Ramos (cell line): ENCODE results near the gene VSNL1.

Experiments used
- in situ Hi-C: fragments of 300-500 bp; cut with MboI; formaldehyde crosslinking; loops from one replicate; pipeline ENCODE4 v1.14.3; 2022; ENCODE audit warnings: low sequenced_read_pairs; ENCODE audit not compliant: unreplicated experiment

The VSNL1 gene

DNA sequence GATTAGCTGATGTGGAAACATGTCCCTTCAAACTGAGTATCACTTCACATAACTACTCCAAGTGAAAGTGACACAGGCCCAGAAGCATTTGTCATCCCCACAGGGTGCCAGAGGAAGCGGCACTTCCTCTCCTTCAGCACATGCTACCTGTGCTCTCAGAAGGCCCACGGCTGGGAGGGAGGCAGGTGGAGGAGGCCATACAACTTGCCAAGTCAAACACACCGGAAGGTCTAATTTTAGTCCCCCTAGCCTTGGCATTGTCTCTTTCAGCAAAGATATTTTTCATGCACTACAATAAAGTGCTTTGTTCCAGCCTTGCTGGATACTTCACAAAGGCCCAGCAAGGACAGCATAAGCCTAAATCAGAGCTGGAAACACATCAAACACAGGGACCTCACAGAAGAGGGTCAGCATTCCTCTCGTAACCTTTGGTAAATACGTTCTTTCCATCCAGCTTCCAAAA lies 38.0 kb downstream of the VSNL1 start:
- in situ Hi-C loops, result no loop called here

DNA sequence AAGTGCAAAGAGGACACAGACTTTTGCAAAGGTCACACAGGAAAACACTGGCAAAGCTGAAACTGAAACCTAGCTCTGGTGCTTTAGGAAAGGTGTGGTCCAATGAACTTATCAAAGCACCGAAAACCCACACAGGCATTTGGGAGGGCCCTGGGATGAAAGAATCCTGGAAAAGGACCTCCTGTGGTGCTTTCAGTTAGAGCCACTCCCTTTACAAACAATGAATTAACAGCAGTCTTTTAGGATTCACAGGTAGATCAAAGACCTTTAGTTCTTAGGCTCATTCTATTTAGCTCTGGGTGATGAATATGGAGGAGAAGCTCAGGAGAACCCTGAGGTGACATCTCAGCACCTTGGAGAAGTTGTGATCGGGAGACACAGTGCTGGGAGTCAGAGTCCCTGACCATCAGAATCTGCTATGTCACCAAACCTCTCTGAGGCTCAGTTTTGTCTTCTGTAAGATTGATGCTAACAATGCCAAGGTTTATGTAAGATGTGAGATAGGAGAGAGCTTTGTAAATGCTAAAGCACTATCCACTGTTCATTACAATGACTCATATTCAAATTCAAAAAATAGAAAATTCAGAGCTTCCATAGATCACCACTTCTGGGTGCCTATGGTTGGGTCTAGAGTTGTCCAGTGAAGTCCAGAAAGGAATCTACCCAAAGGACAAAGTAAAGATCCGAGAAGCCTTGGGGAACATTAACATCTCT lies 39.3 kb downstream of the VSNL1 start:
- in situ Hi-C loops, result no loop called here

GRCh38 chr2:17580319-17580715 lies 39.8 kb downstream of the VSNL1 start:
- in situ Hi-C loops, result no loop called here

GRCh38 chr2:17581831-17582230 lies 41.3 kb downstream of the VSNL1 start:
- in situ Hi-C loops, result no loop called here

- in situ Hi-C loops, result no loop called here
Measured at GRCh38 chr2:17583166-17583565, 42.7 kb downstream of the VSNL1 start.

GRCh38 chr2:17583646-17584045 lies 43.1 kb downstream of the VSNL1 start:
- in situ Hi-C loops, result no loop called here

DNA sequence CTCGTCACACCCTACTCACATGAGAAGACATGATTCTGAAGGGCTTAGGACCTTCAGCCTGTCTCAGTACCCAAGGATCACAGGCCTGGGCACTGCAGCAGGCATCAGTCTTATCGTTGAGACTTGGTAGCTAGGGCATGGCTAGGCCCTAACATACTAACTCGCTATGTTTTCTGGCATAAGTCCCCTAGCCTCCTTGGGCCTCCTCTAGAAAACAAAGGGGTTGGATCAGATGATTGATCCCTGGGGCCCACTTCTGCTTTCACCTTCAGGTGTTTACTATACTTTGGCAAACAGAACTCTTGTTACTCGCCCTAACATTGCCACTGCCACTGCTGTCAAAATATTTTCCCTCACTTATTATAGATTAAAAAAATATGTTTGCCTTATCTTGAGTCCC lies 44.2 kb downstream of the VSNL1 start:
- in situ Hi-C loops, result no loop called here

- in situ Hi-C loops, result no loop called here
Measured at GRCh38 chr2:17587469-17587868, 47.0 kb downstream of the VSNL1 start.

DNA sequence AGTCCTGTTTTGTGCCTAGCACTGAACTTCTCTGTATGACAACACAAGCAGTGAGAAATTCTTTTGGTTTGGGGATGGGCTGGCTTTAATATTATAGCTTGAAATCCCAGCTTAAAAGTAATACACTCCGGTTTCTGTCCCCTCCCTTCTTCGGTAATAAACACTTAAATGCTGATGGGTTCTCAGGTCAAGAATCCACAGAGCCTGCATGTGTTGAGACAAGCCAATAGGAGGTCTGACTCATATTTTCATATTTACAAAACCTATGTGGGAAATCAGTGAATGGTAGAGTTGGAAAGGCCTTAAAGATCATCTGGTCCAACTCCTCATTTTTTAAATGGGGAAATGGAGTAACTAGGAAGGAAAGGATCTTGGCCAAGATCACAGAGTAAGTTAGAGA lies 47.5 kb downstream of the VSNL1 start:
- in situ Hi-C loops, result no loop called here

DNA sequence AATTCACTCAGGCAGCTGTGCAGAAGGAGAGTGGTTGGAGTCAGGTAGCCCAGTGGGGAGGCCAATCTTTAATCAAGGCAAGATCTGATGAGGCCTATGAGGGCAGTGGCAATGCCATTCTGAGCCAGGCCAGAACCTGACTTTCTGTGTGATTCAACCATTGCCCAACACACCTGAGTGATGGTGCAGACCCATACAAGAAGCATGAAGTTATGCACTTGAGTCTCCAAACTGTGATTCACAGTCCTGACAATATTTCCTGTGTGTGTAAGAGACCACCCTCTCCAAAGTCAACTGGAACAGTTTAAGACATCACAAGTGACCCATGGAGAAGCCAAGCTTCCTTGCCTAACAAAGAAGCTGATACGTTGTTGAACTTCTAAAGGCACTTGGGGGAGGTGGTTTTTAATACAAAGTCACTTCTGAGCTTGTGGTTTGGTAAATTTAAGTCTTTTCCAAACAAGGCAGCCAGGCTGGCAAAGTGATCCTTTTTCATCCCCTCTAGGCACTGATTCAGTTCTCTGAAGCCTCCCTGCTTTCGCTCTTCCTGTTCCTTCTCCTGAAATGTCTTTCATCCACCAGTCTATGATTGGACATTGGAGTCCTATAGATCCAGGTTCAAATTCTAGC lies 49.0 kb downstream of the VSNL1 start:
- in situ Hi-C loops, result no loop called here

GRCh38 chr2:17590342-17590911 lies 49.9 kb downstream of the VSNL1 start:
- in situ Hi-C loops, result no loop called here

GRCh38 chr2:17591846-17592245 lies 51.4 kb downstream of the VSNL1 start:
- in situ Hi-C loops, result no loop called here

DNA sequence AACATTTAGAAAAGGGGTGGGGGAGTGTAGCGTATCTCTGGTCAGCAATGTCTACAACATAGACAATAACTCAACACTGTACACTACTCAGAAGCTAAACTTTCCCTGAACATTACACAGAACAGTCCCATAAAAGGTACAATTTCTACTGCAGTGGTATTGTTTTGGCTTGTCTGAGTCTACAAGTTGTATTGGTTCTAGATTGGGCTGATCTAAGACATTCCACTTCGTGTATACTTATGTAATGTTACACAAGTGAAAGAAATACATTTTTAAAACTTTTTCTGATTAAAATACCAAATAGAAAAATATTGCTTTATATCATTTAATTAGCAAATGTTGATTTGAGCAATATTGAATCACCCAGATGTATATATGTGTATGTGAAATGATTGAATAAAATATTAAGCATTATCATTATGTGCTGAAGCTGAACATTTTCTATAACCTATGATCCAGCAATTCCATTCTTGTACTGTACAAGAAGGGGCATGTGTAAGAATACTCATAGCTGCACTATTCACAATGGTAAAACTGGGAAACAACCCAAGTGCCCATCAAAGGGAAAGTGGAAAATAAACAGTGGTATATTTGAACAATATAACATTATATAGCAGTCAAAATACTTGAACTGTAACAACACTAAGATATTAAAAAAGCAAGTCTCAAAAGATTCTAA lies 52.4 kb downstream of the VSNL1 start:
- in situ Hi-C loops, result no loop called here

DNA sequence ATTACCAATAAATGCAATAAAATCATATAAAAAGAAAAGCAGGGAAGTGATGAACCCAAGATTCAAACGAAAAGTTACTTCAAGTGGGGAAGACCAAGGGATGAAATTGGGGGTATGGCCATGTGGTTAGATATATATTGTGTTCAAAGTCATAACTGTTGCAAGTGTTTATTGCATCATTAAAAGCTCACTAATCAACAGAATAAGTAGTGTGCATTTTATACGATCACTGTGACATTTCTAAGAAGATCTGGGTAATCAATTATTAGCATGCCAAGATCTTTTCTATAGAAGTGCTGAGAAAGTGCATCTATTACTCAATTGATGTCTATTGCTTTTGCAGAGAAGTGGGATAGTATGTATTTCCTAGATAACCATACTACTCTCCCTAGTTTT lies 52.9 kb downstream of the VSNL1 start:
- in situ Hi-C loops, result no loop called here

DNA sequence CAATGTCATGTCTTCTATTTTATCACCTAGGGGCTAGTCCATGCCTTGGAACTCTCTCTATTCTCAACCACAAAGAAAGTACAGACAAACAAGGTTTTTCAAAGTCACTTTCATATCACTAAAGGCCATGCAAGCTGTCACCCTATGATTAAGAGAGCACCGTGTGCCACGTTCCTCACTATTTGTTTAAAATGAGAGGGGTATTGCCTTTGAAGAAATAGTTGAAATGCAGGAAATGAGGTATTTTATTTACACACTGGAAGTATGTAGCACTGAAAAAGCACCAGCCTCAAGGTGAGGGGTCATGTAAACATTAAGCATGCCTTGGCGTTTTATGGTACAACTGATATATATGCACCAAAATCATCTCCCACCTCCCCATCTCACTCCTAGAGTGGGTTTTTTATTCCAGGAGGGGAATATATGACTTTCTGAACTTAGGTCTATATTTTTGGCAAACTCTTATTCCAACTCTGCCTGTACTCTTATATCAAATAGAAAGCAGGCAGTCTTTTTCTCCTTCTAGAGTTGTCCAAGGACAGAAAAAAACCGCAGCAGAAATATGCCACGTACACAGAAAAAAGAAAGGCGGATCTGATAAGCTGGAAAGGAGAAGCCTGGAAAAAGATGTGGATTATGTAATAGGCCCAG lies 53.5 kb downstream of the VSNL1 start:
- in situ Hi-C loops, result no loop called here

DNA sequence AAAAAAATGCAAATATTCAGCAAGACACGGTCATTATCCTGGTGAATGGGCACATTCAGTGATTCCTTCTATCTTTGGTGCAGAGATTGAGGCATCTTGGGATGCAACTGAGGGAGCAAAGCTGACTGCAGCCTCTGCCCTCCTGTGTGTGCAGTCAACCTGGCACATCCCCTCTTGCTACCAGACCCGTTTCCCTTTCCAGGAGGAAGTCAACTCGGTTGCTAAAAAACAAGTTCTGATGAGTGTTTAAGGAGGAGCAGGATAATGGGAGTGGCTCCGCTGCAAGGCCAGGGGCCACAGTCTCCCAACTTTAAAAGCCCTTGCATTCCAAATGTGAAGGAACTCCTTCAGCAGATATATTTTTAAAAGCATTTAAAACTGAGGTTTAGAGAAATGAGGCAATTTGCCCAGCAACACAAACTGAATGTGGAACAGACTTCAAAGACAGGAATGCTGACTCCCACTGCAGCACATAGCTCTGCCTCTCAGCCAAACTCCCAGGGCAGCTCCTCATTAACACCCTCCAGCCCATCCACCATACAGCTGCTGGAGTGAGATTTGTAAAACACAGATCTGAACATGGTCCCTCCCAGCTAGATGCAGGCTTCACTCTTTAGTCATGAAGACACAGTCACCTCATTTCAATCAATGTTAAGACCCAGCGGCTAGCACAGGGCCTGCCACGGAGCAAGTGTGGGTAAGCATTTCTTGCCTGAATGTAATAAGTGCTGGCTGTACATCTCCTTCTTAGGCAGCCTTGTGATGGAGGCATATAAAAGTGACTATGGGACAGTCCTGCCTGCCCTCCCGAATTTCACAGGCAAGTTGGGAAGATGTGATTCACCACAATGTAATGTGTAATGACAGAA lies 54.3 kb downstream of the VSNL1 start:
- in situ Hi-C loops, result no loop called here

GRCh38 chr2:17599617-17600016 lies 59.1 kb downstream of the VSNL1 start:
- in situ Hi-C loops, result no loop called here

GRCh38 chr2:17600556-17601204 lies 60.2 kb downstream of the VSNL1 start:
- in situ Hi-C loops, result no loop called here

GRCh38 chr2:17604050-17604449 lies 63.6 kb downstream of the VSNL1 start:
- in situ Hi-C loops, result no loop called here
